ENCODE measurements around the gene FERD3L. TPM values are rescaled to one million over a fixed set of nuclear protein-coding genes. Genes with fewer than 3 reads are reported as not detected.

The FERD3L gene
- total and polyA plus RNA-seq, 2 of the 13 experiments (the other 11 are each of a cell fraction or from before 2014, with no cell fraction given), result not detected

DNA sequence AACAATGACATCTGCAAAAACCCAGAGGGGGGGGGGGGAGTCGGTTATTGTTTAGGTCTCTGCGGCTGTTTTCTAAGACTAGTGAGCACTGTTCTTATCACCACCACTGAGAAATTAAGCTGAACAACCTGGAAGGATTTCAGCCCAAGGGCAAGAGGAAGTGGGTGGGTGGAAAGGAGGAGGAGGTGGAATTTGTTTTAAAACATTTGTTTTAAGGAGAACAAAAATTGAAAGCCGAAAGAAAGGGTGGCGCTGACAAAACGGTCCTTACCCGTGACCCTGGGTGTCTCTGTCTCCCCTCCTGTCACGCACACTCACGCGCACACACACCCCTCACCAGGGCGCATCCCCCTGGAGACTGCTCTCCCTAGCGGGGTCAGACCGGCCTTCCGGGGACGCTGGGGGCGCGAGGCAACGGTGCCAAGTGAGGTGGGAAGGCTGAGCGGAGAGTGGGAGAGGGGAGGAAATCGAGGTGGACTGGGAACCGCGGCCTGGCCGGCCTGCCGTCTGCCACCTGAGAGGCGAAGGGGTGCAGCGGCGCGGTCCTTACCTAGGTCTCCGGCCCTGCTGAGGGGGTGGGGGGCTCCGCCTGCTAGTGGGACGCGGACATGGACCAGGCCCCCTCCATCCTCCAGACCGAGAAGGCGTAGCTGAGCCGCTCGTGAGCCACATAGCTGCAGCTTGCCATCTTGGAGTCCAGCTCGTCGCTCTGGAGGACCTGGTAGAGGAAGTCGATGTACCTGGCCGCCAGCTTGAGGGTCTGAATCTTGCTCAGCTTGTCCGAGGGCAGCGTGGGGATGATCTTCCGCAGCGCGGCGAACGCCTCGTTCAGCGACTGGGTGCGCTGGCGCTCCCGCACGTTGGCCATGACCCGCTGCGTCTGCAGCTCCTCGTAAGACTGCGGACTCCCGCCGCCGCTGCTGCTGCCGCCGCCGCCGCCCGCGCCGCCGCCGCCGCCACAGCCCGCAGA is 28.8 kb downstream of the FERD3L start:
- H3K4me3 ChIP-seq (replicated peaks in 1 of 3; ENCODE audit: insufficient read depth in 1 of 3, low read depth in 2 of 3, low read length in 3 of 3), result no peak overlapping the region
- POLR2A ChIA-PET, result no interaction called here
- FAIRE-seq, result no peak
- BruUV-seq (replicated peaks), result no TSS peak
- peaks cover 2 to 14% of the 10 kb centered on the region in 2 experiments; a peak in 3 of 5 replicates for H3K27me3 ChIP-seq (ENCODE audit: control insufficient read depth in 1 of 2, insufficient read depth in 2 of 2, low read length in 2 of 2)
- H3K36me3 ChIP-seq (replicated peaks in 1 of 2; ENCODE audit: control insufficient read depth in 1 of 2, insufficient read depth in 2 of 2, low read length in 2 of 2), result no peaks in the 10 kb centered on the region
- TF ChIP-seq ZNF17 (CRISPR knock-in tag; IDR thresholded peaks at IDR 0.05) (no peak), POLR2AphosphoS2 (IDR thresholded peaks at IDR 0.05; ENCODE audit: low read depth, low read length) (no peak)
- no peak overlapping the region for H3K4me2 ChIP-seq (ENCODE audit: low read depth, low read length)
- H3K9ac ChIP-seq (ENCODE audit: insufficient read depth, low read depth, low read length), result no peak overlapping the region
- no peaks in the 10 kb centered on the region for H3K4me1 ChIP-seq (ENCODE audit: insufficient read depth, low read length)
- in situ Hi-C loops (cut with HindIII; ENCODE audit: extremely low pct_ligation_motif_present, low pct_unique_long_range_greater_than_20kb) (loop anchor here (25.0 kb wide), 1 partner anchor 546 kb away; no protein-coding TSS in a partner anchor), intact Hi-C loops (cut with micrococcal nuclease; ENCODE audit: unreplicated experiment) (no loop called here)
- no peaks in the 10 kb centered on the region for H4K20me1 ChIP-seq (ENCODE audit: insufficient read depth, low read length)
- H2AFZ ChIP-seq (ENCODE audit: low read length), result no peak overlapping the region
- no peak for ATAC-seq
- H3K9me3 ChIP-seq (ENCODE audit: low read length), result no peaks in the 10 kb centered on the region
- no peaks in the 10 kb centered on the region for H3K79me2 ChIP-seq (ENCODE audit: insufficient read depth, low read length)
- 81% methylated on average over 45 of the region's 70 CpGs for WGBS (ENCODE audit: low lambda C conversion rate)
- H3K27ac ChIP-seq (ENCODE audit: extremely low read length, insufficient read depth, low read length), result no peak overlapping the region
- no peak for DNase-seq (ENCODE audit: low spot score)
- CTCF ChIA-PET (ENCODE audit: low intra/inter-chr PET ratio, low total read pairs), result no interaction called here

DNA sequence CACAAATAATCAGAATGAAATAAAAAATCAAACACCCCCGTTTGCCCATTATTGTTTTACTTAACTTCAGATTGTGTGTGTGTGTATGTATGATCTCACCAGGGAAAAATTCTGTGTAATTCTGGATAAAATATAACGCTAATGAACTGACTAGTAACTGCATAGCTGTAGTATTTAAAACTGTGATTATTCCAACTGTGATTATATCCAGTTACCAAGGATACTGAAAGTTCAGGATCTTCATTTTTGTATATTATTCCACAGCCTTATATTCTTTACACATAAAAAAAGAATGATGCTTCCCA is 30.7 kb downstream of the FERD3L start:
- no peak for ATAC-seq
- CTCF ChIA-PET (ENCODE audit: low intra/inter-chr PET ratio, low total read pairs), result no interaction called here

More for the DNA sequence above, 30.7 kb downstream of the FERD3L start:
- Histone ChIP-seq H3K36me3 (replicated peaks in 1 of 2; ENCODE audit: control insufficient read depth in 1 of 2, insufficient read depth in 2 of 2, low read length in 2 of 2) (no peaks in the 10 kb centered on the region), H3K4me1 (ENCODE audit: insufficient read depth, low read length) (no peaks in the 10 kb centered on the region), H3K9ac (ENCODE audit: insufficient read depth, low read depth, low read length) (no peak overlapping the region), H3K4me2 (ENCODE audit: low read depth, low read length) (no peak overlapping the region), H3K27me3 (ENCODE audit: control insufficient read depth in 1 of 2, insufficient read depth in 2 of 2, low read length in 2 of 2) (peaks cover 2 to 23% of the 10 kb centered on the region in 2 experiments; a peak in 3 of 5 replicates), H3K79me2 (ENCODE audit: insufficient read depth, low read length) (no peaks in the 10 kb centered on the region), H3K4me3 (replicated peaks in 1 of 3; ENCODE audit: insufficient read depth in 1 of 3, low read depth in 2 of 3, low read length in 3 of 3) (no peak overlapping the region), H2AFZ (ENCODE audit: low read length) (no peak overlapping the region), H3K9me3 (ENCODE audit: low read length) (no peaks in the 10 kb centered on the region), H3K27ac (ENCODE audit: extremely low read length, insufficient read depth, low read length) (no peak overlapping the region), H4K20me1 (ENCODE audit: insufficient read depth, low read length) (no peaks in the 10 kb centered on the region)
- TF ChIP-seq, protein P1, sequence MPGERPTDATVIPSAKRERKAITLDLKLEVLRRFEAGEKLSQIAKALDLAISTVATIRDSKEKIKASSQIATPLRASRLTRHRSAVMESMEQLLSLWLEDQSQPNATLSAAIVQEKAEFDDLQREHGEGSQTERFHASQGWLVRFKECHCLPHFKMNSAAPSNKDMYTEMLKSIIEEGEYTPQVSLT (CRISPR knock-in tag; IDR thresholded peaks at IDR 0.05; ENCODE audit: borderline replicate concordance, low read depth), result no peak
- TF ChIP-seq ZBTB1 (CRISPR knock-in tag; IDR thresholded peaks at IDR 0.05; ENCODE audit: borderline replicate concordance), result no peak
- no peak for TF ChIP-seq SIN3B (IDR thresholded peaks at IDR 0.05; ENCODE audit: low read length)
- TF ChIP-seq ZNF878 (CRISPR knock-in tag; IDR thresholded peaks at IDR 0.05), result no peak
- TF ChIP-seq TP53 (CRISPR knock-in tag; conservative IDR thresholded peaks at IDR 0.05), result no peak
- TF ChIP-seq, protein P2, sequence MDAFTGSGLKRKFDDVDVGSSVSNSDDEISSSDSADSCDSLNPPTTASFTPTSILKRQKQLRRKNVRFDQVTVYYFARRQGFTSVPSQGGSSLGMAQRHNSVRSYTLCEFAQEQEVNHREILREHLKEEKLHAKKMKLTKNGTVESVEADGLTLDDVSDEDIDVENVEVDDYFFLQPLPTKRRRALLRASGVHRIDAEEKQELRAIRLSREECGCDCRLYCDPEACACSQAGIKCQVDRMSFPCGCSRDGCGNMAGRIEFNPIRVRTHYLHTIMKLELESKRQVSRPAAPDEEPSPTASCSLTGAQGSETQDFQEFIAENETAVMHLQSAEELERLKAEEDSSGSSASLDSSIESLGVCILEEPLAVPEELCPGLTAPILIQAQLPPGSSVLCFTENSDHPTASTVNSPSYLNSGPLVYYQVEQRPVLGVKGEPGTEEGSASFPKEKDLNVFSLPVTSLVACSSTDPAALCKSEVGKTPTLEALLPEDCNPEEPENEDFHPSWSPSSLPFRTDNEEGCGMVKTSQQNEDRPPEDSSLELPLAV (CRISPR knock-in tag; conservative IDR thresholded peaks at IDR 0.05; ENCODE audit: low read depth), result no peak
- no peak for TF ChIP-seq HMG20A (CRISPR knock-in tag; IDR thresholded peaks at IDR 0.05; ENCODE audit: borderline replicate concordance)
- TF ChIP-seq, protein P3, sequence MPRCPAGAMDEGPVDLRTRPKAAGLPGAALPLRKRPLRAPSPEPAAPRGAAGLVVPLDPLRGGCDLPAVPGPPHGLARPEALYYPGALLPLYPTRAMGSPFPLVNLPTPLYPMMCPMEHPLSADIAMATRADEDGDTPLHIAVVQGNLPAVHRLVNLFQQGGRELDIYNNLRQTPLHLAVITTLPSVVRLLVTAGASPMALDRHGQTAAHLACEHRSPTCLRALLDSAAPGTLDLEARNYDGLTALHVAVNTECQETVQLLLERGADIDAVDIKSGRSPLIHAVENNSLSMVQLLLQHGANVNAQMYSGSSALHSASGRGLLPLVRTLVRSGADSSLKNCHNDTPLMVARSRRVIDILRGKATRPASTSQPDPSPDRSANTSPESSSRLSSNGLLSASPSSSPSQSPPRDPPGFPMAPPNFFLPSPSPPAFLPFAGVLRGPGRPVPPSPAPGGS (CRISPR knock-in tag; IDR thresholded peaks at IDR 0.05), result no peak
- no peak for TF ChIP-seq ZNF143 (CRISPR knock-in tag; IDR thresholded peaks at IDR 0.05)
- no peak for TF ChIP-seq SIX4 (CRISPR knock-in tag; IDR thresholded peaks at IDR 0.05)
- no peak for TF ChIP-seq RXRB (CRISPR knock-in tag; IDR thresholded peaks at IDR 0.05; ENCODE audit: borderline replicate concordance)
- no peak for DNase-seq (ENCODE audit: low spot score)
- in situ Hi-C loops (cut with HindIII; ENCODE audit: extremely low pct_ligation_motif_present, low pct_unique_long_range_greater_than_20kb), result loop anchor here (25.0 kb wide), 1 partner anchor 548 kb away; no protein-coding TSS in a partner anchor
- BruUV-seq (replicated peaks), result no TSS peak
- WGBS (ENCODE audit: low lambda C conversion rate), result 2% methylated on average over 2 of the region's 2 CpGs
- intact Hi-C loops (cut with micrococcal nuclease; ENCODE audit: unreplicated experiment), result no loop called here
- no peak for FAIRE-seq
- POLR2A ChIA-PET, result no interaction called here

All from HepG2 (cell line).